Naive thymus-derived CD8-positive, alpha-beta T cell (primary cell): Measurements from ENCODE around the gene EZR. TPM values are rescaled to one million over a fixed set of nuclear protein-coding genes. Genes with fewer than 3 reads are reported as not detected.
"Not testable (repeated sequence)": the region's sequence is repeated elsewhere in the genome, so short reads cannot be mapped to it uniquely, and the experiment has no call there.

ENCODE experiments used
- ATAC-seq, 2 donors: fragments of 150-1000 bp; cut with Tn5 transposase in 1 of 2; sonication (Bioruptor Pico), chemical (Tn5 transposase) in 1 of 2; 1 replicate in 1 of 2; 2 replicates in 1 of 2; pipeline ENCODE4 v1.10.0; 2021; ENCODE audit warnings: mild to moderate bottlenecking in 2 of 2, moderate library complexity in 2 of 2
- POLR2A ChIA-PET: fragments of 350-600 bp; sonication (Branson Sonifier 250); formaldehyde crosslinking; loops from one replicate; lab custom pipeline; 2021; ENCODE audit warnings: antibody characterized with exemption; lab: Charles Lee
- DNase-seq, 10 donors: peaks; one replicate each; pipeline versions ENCODE4 v3.0.0 to v3.0.0-alpha.2; 2020 to 2022
- H3K27ac Mint-ChIP-seq, 10 donors: one replicate each; pipeline ENCODE4 v1.8.0; 2020 to 2022; ENCODE audit warnings: mild to moderate bottlenecking in 10 of 10, mixed read lengths in 10 of 10, moderate library complexity in 4 of 10, inconsistent platforms in 1 of 10
- H3K27me3 Mint-ChIP-seq, 5 donors: one replicate each; pipeline ENCODE4 v1.8.0; 2021 to 2022; ENCODE audit warnings: mixed read lengths in 5 of 5
- H3K36me3 Mint-ChIP-seq, 3 donors: one replicate each; pipeline ENCODE4 v1.8.0; 2020 to 2022; ENCODE audit warnings: mixed read lengths in 3 of 3, mild to moderate bottlenecking in 2 of 3, inconsistent platforms in 1 of 3
- H3K4me1 Mint-ChIP-seq, 4 donors: one replicate each; pipeline ENCODE4 v1.8.0; 2021 to 2022; ENCODE audit warnings: mixed read lengths in 4 of 4
- H3K4me3 Mint-ChIP-seq, 10 donors: one replicate each; pipeline ENCODE4 v1.8.0; 2020 to 2022; ENCODE audit warnings: mild to moderate bottlenecking in 10 of 10, mixed read lengths in 10 of 10, moderate library complexity in 6 of 10, inconsistent platforms in 1 of 10
- H3K9me3 Mint-ChIP-seq, 9 donors: one replicate each; pipeline ENCODE4 v1.8.0; 2020 to 2022; ENCODE audit warnings: mixed read lengths in 9 of 9, mild to moderate bottlenecking in 3 of 9, inconsistent platforms in 1 of 9, moderate library complexity in 1 of 9
- polyA plus RNA-seq, 3 donors: library from polyadenylated mRNA; unstranded; fragments of 300-500 nt; fragmentation: Illumina TruSeq; gene quantifications; one replicate each; pipeline ENCODE4 v1.2.3, GENCODE V29; 2021
- total RNA-seq, 8 experiments: library from RNA in 2 of 8; stranded (reverse) in 2 of 8; gene quantifications; one replicate each; pipeline ENCODE4 v1.2.3 and lab custom pipeline; 2021 to 2026

EZR gene
- total and polyA plus RNA-seq, 5 experiments from 2014 or later: 127 to 212 (median 168) TPM

DNA sequence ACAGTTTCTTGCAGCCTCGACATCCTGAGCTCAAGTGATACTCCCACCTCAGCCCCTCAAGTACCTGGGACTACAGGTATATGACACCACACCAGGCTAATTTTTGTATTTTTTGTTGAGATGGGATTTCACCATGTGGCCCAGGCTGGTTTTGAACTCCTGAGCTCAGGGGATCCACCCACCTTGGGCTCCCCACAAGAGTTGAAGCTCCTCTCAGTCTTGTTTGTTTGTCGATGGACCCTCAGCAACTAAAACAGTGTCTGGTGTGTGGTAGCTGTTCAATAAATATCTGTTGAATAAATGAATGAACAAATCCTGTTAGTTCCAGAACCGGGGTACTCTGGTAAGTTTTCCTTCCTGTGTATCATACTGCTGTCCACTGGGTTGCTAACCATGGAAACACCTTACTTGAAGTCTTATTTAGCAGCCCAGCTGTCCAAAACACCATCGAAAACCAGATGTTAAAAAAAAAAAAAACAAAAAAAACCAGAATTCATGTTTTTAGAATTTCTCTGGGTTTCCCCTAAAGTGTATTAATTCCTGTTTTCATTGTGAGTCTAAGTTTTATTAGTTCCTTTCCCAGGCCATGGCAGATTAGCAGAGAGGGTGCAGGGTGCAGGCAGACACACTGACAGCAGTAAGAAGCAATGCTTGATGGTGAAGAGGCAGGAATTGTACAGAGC lies 7.8 kb upstream of the EZR start:
- DNase-seq (no peak), ATAC-seq (peak in 1 of 2 donors; percentile 42)
- H3K9me3 Mint-ChIP-seq: no peaks in the 10 kb centered on the region
- H3K4me1 Mint-ChIP-seq: peaks cover 0 to 31% (median 3%) of the 10 kb centered on the region in 4 donors
- no peaks in the 10 kb centered on the region for H3K27me3 Mint-ChIP-seq
- H3K4me3 Mint-ChIP-seq: peak overlapping the region in 2 of 10 donors; percentile 17 to 38
- H3K27ac Mint-ChIP-seq: peak overlapping the region in 2 of 10 donors; percentile 22 to 80
- no peaks in the 10 kb centered on the region for H3K36me3 Mint-ChIP-seq
- POLR2A ChIA-PET: interaction anchor here (1.0 to 1.5 kb wide), 7 partner anchors 9 to 43 kb away, joined by 3 to 7 read pairs (median 4); no protein-coding TSS in a partner anchor

- no peak for DNase-seq
- ATAC-seq: no peak
These were observed 6.8 kb upstream of the EZR start for GRCh38 chr6:158825951-158826306.

GRCh38 chr6:158825038-158825950 lies 6.1 kb upstream of the EZR start:
- Mint-ChIP-seq H3K4me1 (peaks cover 0 to 32% (median 4%) of the 10 kb centered on the region in 4 donors), H3K4me3 (no peak overlapping the region), H3K27me3 (no peaks in the 10 kb centered on the region), H3K9me3 (peaks cover 0 to 4% (median 0%) of the 10 kb centered on the region in 9 donors), H3K27ac (peak overlapping the region in 9 of 10 donors; percentile 6 to 88 (median 37)), H3K36me3 (no peaks in the 10 kb centered on the region)
- no peak for DNase-seq
- ATAC-seq: no peak
- POLR2A ChIA-PET: interaction anchor here (0.8 to 3.2 kb wide), 3 partner anchors 26 to 45 kb away, joined by 3 to 11 read pairs (median 3); no protein-coding TSS in a partner anchor

More at GRCh38 chr6:158825951-158826306, 6.8 kb upstream of the EZR start:
- POLR2A ChIA-PET: interaction anchor here (1.3 to 3.2 kb wide), 3 partner anchors 25 to 28 kb away, joined by 3 to 11 read pairs (median 5); no protein-coding TSS in a partner anchor
- Mint-ChIP-seq H3K36me3 (no peaks in the 10 kb centered on the region), H3K9me3 (peaks cover 0 to 4% (median 0%) of the 10 kb centered on the region in 9 donors), H3K4me1 (peaks cover 0 to 31% (median 4%) of the 10 kb centered on the region in 4 donors), H3K4me3 (peak overlapping the region in 1 of 10 donors; percentile 41), H3K27ac (peak overlapping the region in 5 of 10 donors; percentile 15 to 88 (median 28)), H3K27me3 (no peaks in the 10 kb centered on the region)

DNA sequence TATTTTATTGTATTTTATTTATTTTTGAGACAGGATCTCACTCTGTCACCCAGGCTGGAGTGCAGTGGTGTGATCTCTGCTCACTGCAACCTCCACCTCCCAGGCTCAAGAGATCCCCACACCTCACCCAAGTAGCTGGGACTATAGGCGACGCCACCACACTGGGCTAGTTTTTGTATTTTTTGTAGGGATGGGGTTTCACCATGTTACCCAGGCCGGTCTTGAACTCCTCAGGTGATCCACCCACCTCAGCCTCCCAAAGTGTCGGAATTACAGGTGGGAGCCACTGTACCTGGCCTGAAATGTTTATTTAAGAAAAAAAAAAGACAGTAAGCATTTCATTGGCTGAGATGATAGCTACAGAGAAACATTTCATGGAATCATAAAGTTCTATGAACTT lies 4.4 kb upstream of the EZR start:
- ATAC-seq, H3K9me3 Mint-ChIP-seq, DNase-seq, H3K4me3 Mint-ChIP-seq, H3K27me3 Mint-ChIP-seq, H3K36me3 Mint-ChIP-seq: not testable (repeated sequence)
- Mint-ChIP-seq H3K4me1 (peaks cover 0 to 38% (median 6%) of the 10 kb centered on the region in 4 donors), H3K27ac (peak overlapping the region in 1 of 10 donors; percentile 28)
- POLR2A ChIA-PET: interaction anchor here (0.7 to 6.1 kb wide), 3 partner anchors 20 to 46 kb away, joined by 3 to 89 read pairs (median 11); no protein-coding TSS in a partner anchor

GRCh38 chr6:158819977-158820622 lies 932 bp upstream of the EZR start:
- no peaks in the 10 kb centered on the region for H3K27me3 Mint-ChIP-seq
- peaks cover 0 to 8% (median 0%) of the 10 kb centered on the region in 9 donors for H3K9me3 Mint-ChIP-seq
- peaks cover 19 to 43% (median 32%) of the 10 kb centered on the region in 4 donors for H3K4me1 Mint-ChIP-seq
- POLR2A ChIA-PET: interaction anchor here (0.5 to 6.1 kb wide), 14 partner anchors 11 to 116 kb away, joined by 3 to 89 read pairs (median 12); no protein-coding TSS in a partner anchor
- DNase-seq (no peak), ATAC-seq (no peak)
- H3K4me3 Mint-ChIP-seq: peak overlapping the region; percentile 55 to 98 (median 80)
- H3K36me3 Mint-ChIP-seq: peaks cover 0 to 12% (median 0%) of the 10 kb centered on the region in 3 donors
- H3K27ac Mint-ChIP-seq: peak overlapping the region; percentile 77 to 99 (median 92)

- ATAC-seq (peak; percentile 46 to 52), DNase-seq (peak; percentile 57 to 87 (median 74))
- Mint-ChIP-seq H3K27me3 (no peaks in the 10 kb centered on the region), H3K4me1 (peaks cover 28 to 57% (median 46%) of the 10 kb centered on the region in 4 donors), H3K9me3 (peaks cover 0 to 8% (median 0%) of the 10 kb centered on the region in 9 donors), H3K27ac (peak overlapping the region; percentile 25 to 99 (median 92)), H3K36me3 (peaks cover 0 to 26% (median 6%) of the 10 kb centered on the region in 3 donors), H3K4me3 (peak overlapping the region; percentile 71 to 98 (median 88))
- POLR2A ChIA-PET: interaction anchor here (0.7 to 6.1 kb wide), 18 partner anchors 10 to 262 kb away, joined by 3 to 89 read pairs (median 6); no protein-coding TSS in a partner anchor
These were observed 471 bp downstream of the EZR start for GRCh38 chr6:158818581-158819212.

- Mint-ChIP-seq H3K36me3 (peaks cover 0 to 31% (median 9%) of the 10 kb centered on the region in 3 donors), H3K27me3 (no peaks in the 10 kb centered on the region), H3K4me3 (peak overlapping the region; percentile 91 to 99 (median 98)), H3K27ac (peak overlapping the region; percentile 97 to 100 (median 98)), H3K9me3 (peaks cover 0 to 8% (median 0%) of the 10 kb centered on the region in 9 donors), H3K4me1 (peaks cover 34 to 61% (median 53%) of the 10 kb centered on the region in 4 donors)
- POLR2A ChIA-PET: interaction anchor here (0.6 to 2.4 kb wide), 11 partner anchors 9 to 52 kb away, joined by 3 to 33 read pairs (median 7); no protein-coding TSS in a partner anchor
- DNase-seq (peak; percentile 66 to 89 (median 74)), ATAC-seq (peak; percentile 46 to 53)
These were observed 1.2 kb downstream of the EZR start for GRCh38 chr6:158817728-158818580.

GRCh38 chr6:158816803-158817727 lies 2.1 kb downstream of the EZR start:
- ATAC-seq (no peak), DNase-seq (peak in 4 of 10 donors; percentile 43 to 69 (median 50))
- peak overlapping the region; percentile 91 to 99 (median 98) for H3K4me3 Mint-ChIP-seq
- H3K9me3 Mint-ChIP-seq: peaks cover 0 to 8% (median 0%) of the 10 kb centered on the region in 9 donors
- H3K27ac Mint-ChIP-seq: peak overlapping the region; percentile 97 to 100 (median 98)
- POLR2A ChIA-PET: interaction anchor here (0.6 to 2.4 kb wide), 8 partner anchors 8 to 52 kb away, joined by 3 to 33 read pairs (median 6); no protein-coding TSS in a partner anchor
- peaks cover 0 to 35% (median 12%) of the 10 kb centered on the region in 3 donors for H3K36me3 Mint-ChIP-seq
- H3K27me3 Mint-ChIP-seq: no peaks in the 10 kb centered on the region
- peaks cover 38 to 64% (median 58%) of the 10 kb centered on the region in 4 donors for H3K4me1 Mint-ChIP-seq

GRCh38 chr6:158816329-158816728 lies 2.8 kb downstream of the EZR start:
- H3K4me3 Mint-ChIP-seq: peak overlapping the region; percentile 91 to 99 (median 98)
- H3K27me3 Mint-ChIP-seq: no peaks in the 10 kb centered on the region
- peaks cover 0 to 7% (median 0%) of the 10 kb centered on the region in 9 donors for H3K9me3 Mint-ChIP-seq
- H3K36me3 Mint-ChIP-seq: peaks cover 0 to 39% (median 12%) of the 10 kb centered on the region in 3 donors
- peak overlapping the region; percentile 97 to 100 (median 98) for H3K27ac Mint-ChIP-seq
- ATAC-seq (no peak), DNase-seq (no peak)
- POLR2A ChIA-PET: interaction anchor here (2.1 to 2.4 kb wide), 3 partner anchors 27 to 53 kb away, joined by 10 to 33 read pairs (median 14); no protein-coding TSS in a partner anchor
- H3K4me1 Mint-ChIP-seq: peaks cover 38 to 71% (median 65%) of the 10 kb centered on the region in 4 donors
